ENCODE measurements around the gene CCDC124. TPM values are rescaled to one million over a fixed set of nuclear protein-coding genes. Genes with fewer than 3 reads are reported as not detected.

CCDC124 gene
- total and polyA plus RNA-seq, 4 donors: 15.8 to 59.3 (median 32.1) TPM

DNA sequence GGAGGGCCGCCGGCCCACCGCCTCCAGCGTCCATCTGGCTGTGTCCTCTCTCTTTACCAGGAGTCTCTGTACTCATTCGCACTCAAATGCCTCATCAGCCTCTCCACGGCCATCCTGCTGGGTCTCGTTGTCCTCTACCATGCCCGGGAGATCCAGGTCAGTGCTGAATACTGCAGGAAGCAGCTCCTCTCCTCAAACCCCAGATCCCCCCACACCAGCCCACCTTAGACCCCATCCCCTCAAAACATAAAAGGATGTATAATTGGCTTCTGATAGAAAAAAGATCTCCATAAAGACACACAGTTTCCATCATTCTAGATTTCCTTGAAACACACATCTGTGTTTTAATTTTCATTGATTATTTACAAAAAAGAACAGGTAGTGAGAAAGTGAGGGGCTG is 42.2 kb downstream of the CCDC124 start:
- Histone ChIP-seq H3K36me3 (ENCODE audit: control insufficient read depth in 4 of 4, insufficient read depth in 3 of 4, low read depth in 1 of 4, low read length in 3 of 4) (no peaks in the 10 kb centered on the region), H3K27ac (ENCODE audit: low read depth in 1 of 2, low read length in 2 of 2) (no peak overlapping the region), H3K27me3 (ENCODE audit: control insufficient read depth in 4 of 4, insufficient read depth in 4 of 4, low read length in 3 of 4) (peaks cover 0 to 2% (median 0%) of the 10 kb centered on the region in 4 donors), H3K4me3 (ENCODE audit: low read depth in 1 of 3, low read length in 3 of 3) (no peak overlapping the region), H3K4me1 (ENCODE audit: control insufficient read depth in 4 of 4, insufficient read depth in 4 of 4, low read length in 3 of 4) (no peaks in the 10 kb centered on the region), H3K9ac (ENCODE audit: low read depth in 1 of 2, low read length in 2 of 2) (no peak overlapping the region), H3K9me3 (ENCODE audit: control insufficient read depth in 4 of 4, low read length in 3 of 4) (no peaks in the 10 kb centered on the region)
- DNase-seq (ENCODE audit: low spot score): no peak
- WGBS: 85% methylated on average over 8 of the region's 8 CpGs
- TF ChIP-seq FOXA2 (IDR thresholded peaks at IDR 0.05) (no peak), NR2F2 (IDR thresholded peaks at IDR 0.05) (no peak), HNF4A (conservative IDR thresholded peaks at IDR 0.05) (no peak), RXRA (IDR thresholded peaks at IDR 0.05) (no peak), EGR1 (IDR thresholded peaks at IDR 0.05; ENCODE audit: low read depth in 2 of 2) (no peak), HNF4G (IDR thresholded peaks at IDR 0.05) (no peak), TAF1 (conservative IDR thresholded peaks at IDR 0.05) (no peak), JUND (IDR thresholded peaks at IDR 0.05) (no peak), YY1 (IDR thresholded peaks at IDR 0.05) (no peak), FOXA1 (IDR thresholded peaks at IDR 0.05) (no peak), RAD21 (IDR thresholded peaks at IDR 0.05) (no peak), SP1 (IDR thresholded peaks at IDR 0.05) (no peak), GABPA (IDR thresholded peaks at IDR 0.05 in 1 of 2, conservative IDR thresholded peaks at IDR 0.05 in 1 of 2) (no peak)
- TF ChIP-seq, protein P1, sequence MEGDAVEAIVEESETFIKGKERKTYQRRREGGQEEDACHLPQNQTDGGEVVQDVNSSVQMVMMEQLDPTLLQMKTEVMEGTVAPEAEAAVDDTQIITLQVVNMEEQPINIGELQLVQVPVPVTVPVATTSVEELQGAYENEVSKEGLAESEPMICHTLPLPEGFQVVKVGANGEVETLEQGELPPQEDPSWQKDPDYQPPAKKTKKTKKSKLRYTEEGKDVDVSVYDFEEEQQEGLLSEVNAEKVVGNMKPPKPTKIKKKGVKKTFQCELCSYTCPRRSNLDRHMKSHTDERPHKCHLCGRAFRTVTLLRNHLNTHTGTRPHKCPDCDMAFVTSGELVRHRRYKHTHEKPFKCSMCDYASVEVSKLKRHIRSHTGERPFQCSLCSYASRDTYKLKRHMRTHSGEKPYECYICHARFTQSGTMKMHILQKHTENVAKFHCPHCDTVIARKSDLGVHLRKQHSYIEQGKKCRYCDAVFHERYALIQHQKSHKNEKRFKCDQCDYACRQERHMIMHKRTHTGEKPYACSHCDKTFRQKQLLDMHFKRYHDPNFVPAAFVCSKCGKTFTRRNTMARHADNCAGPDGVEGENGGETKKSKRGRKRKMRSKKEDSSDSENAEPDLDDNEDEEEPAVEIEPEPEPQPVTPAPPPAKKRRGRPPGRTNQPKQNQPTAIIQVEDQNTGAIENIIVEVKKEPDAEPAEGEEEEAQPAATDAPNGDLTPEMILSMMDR (IDR thresholded peaks at IDR 0.05; ENCODE audit: low read depth, low read length, missing input control): no peak
- TF ChIP-seq, protein P2, sequence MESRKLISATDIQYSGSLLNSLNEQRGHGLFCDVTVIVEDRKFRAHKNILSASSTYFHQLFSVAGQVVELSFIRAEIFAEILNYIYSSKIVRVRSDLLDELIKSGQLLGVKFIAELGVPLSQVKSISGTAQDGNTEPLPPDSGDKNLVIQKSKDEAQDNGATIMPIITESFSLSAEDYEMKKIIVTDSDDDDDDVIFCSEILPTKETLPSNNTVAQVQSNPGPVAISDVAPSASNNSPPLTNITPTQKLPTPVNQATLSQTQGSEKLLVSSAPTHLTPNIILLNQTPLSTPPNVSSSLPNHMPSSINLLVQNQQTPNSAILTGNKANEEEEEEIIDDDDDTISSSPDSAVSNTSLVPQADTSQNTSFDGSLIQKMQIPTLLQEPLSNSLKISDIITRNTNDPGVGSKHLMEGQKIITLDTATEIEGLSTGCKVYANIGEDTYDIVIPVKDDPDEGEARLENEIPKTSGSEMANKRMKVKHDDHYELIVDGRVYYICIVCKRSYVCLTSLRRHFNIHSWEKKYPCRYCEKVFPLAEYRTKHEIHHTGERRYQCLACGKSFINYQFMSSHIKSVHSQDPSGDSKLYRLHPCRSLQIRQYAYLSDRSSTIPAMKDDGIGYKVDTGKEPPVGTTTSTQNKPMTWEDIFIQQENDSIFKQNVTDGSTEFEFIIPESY (IDR thresholded peaks at IDR 0.05): no peak
- TF ChIP-seq, protein P3, sequence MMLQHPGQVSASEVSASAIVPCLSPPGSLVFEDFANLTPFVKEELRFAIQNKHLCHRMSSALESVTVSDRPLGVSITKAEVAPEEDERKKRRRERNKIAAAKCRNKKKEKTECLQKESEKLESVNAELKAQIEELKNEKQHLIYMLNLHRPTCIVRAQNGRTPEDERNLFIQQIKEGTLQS (IDR thresholded peaks at IDR 0.05): no peak
- TF ChIP-seq, protein P4, sequence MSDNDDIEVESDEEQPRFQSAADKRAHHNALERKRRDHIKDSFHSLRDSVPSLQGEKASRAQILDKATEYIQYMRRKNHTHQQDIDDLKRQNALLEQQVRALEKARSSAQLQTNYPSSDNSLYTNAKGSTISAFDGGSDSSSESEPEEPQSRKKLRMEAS (IDR thresholded peaks at IDR 0.05): no peak
- TF ChIP-seq, protein P5, sequence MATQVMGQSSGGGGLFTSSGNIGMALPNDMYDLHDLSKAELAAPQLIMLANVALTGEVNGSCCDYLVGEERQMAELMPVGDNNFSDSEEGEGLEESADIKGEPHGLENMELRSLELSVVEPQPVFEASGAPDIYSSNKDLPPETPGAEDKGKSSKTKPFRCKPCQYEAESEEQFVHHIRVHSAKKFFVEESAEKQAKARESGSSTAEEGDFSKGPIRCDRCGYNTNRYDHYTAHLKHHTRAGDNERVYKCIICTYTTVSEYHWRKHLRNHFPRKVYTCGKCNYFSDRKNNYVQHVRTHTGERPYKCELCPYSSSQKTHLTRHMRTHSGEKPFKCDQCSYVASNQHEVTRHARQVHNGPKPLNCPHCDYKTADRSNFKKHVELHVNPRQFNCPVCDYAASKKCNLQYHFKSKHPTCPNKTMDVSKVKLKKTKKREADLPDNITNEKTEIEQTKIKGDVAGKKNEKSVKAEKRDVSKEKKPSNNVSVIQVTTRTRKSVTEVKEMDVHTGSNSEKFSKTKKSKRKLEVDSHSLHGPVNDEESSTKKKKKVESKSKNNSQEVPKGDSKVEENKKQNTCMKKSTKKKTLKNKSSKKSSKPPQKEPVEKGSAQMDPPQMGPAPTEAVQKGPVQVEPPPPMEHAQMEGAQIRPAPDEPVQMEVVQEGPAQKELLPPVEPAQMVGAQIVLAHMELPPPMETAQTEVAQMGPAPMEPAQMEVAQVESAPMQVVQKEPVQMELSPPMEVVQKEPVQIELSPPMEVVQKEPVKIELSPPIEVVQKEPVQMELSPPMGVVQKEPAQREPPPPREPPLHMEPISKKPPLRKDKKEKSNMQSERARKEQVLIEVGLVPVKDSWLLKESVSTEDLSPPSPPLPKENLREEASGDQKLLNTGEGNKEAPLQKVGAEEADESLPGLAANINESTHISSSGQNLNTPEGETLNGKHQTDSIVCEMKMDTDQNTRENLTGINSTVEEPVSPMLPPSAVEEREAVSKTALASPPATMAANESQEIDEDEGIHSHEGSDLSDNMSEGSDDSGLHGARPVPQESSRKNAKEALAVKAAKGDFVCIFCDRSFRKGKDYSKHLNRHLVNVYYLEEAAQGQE (IDR thresholded peaks at IDR 0.05): no peak

All from liver (tissue), 9 donors.